ENCODE results near the gene AWAT2. TPM values are rescaled to one million over a fixed set of nuclear protein-coding genes. Genes with fewer than 3 reads are reported as not detected.
"Not testable (repeated sequence)": the region's sequence is repeated elsewhere in the genome, so short reads cannot be mapped to it uniquely, and the experiment has no call there.

Gene AWAT2
- polyA plus RNA-seq, 3 donors = not detected

- no peak for DNase-seq
These were observed 48.5 kb downstream of the AWAT2 start for GRCh38 chrX:70001269-70001668.

DNA sequence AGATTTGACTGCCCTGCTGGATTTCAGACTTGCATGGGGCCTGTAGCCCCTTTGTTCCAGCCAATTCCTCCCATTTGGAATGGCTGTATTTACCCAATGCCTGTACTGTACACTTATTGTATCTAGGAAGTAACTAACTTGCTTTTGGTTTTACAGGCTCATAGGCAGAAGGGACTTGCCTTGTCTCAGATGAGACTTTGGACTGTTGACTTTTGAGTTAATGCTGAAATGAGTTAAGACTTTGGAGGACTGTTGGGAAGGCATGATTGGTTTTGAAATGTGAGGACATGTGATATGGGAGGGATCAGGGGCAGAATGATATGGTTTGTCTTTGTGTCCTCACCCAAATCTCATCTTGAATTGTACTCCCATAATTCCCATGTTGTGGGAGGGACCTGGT lies 51.4 kb downstream of the AWAT2 start:
- DNase-seq = not testable (repeated sequence)

- no peak for DNase-seq
These were observed 53.6 kb downstream of the AWAT2 start for GRCh38 chrX:69996113-69996468.

DNA sequence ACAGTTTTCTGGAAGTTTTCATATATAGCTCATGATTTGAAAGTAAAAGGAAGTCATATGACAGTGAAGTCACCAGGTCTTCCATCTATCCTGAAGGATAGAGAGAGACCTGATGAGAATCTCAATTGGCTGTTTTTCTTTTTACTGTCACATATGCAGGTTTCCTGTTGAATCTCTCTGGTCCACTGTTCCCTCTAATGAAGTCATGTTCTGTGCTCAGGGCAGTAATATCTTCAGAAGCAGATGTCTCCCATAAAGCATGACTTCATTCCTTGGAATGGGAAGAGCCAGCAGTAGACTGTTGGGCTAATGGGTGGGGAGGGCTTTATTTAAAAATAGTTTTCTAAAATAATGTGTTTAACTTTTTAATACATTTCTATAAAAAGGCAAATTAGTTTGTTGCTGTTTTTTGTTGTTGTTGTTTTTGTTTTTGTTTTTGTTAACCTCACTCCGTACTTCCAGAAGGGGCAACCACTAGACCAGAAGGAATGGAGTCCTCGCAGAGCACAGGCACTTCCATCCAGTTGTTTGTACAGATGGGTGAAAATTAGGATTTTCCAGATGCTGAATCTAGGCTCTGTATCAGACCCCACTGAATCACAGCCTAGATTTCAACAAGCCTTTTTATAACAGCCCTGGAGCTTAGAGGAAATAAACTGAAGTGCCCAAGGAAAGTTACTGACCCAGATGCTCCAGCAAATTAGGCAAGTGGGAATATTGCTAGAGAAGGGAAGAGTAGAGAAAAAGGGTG lies 54.2 kb downstream of the AWAT2 start:
- no peak for DNase-seq

- no peak for DNase-seq
These were observed 56.2 kb downstream of the AWAT2 start for GRCh38 chrX:69993494-69993893.

GRCh38 chrX:69991685-69992084 lies 58.1 kb downstream of the AWAT2 start:
- no peak for DNase-seq

Other genes with a start within 250 kb of the AWAT2 start
- not detected for gene OTUD6A, start 12.5 kb upstream of the AWAT2 start, polyA plus RNA-seq (ENCODE audit: insufficient read length in 3 of 3)
- gene IGBP1, start 83.5 kb upstream of the AWAT2 start, polyA plus RNA-seq (ENCODE audit: insufficient read length in 3 of 3) = 100 to 1,000 TPM in 2 of 3 donors, 10 to 100 TPM in 1; 88.0 to 104 (median 100) TPM
- under 1 TPM in 1 of 3 donors, not detected in 2; 0.22 TPM for gene DGAT2L6, start 127.5 kb upstream of the AWAT2 start, polyA plus RNA-seq (ENCODE audit: insufficient read length in 3 of 3)
- gene AWAT1, start 184.7 kb upstream of the AWAT2 start, polyA plus RNA-seq (ENCODE audit: insufficient read length in 3 of 3) = under 1 TPM in 1 of 3 donors, not detected in 2; 0.13 TPM
- gene P2RY4, start 210.3 kb upstream of the AWAT2 start, polyA plus RNA-seq (ENCODE audit: insufficient read length in 3 of 3) = under 1 TPM; 0.14 to 0.68 (median 0.56) TPM
- 1 to 10 TPM in 2 of 3 donors, under 1 TPM in 1; 0.51 to 1.7 (median 1.4) TPM for gene ARR3, start 218.4 kb upstream of the AWAT2 start, polyA plus RNA-seq (ENCODE audit: insufficient read length in 3 of 3)
- gene RAB41, start 232.2 kb upstream of the AWAT2 start, polyA plus RNA-seq (ENCODE audit: insufficient read length in 3 of 3) = 1 to 10 TPM in 2 of 3 donors, under 1 TPM in 1; 0.85 to 1.3 (median 1.2) TPM
- gene PDZD11, start 240.0 kb upstream of the AWAT2 start, polyA plus RNA-seq (ENCODE audit: insufficient read length in 3 of 3) = 10 to 100 TPM; 48.8 to 59.1 (median 58.5) TPM
- 10 to 100 TPM; 17.0 to 20.6 (median 17.7) TPM for gene KIF4A, start 240.2 kb upstream of the AWAT2 start, polyA plus RNA-seq (ENCODE audit: insufficient read length in 3 of 3)

Data from renal pelvis (tissue), 4 donors.